RWPE2 (cell line): ENCODE results near the gene IDS.
"Not testable (repeated sequence)": the region's sequence is repeated elsewhere in the genome, so short reads cannot be mapped to it uniquely, and the experiment has no call there.

Experiments used
- ATAC-seq: fragments of 200-7000 bp; cut with Tn5 transposase; 3 replicates; pipeline ENCODE4 v1.9.1; 2021; ENCODE audit warnings: low read depth
- DNase-seq: peaks from one replicate; pipeline ENCODE4 v3.0.0-alpha.2; 2020; ENCODE audit warnings: low spot score
- H3K27ac ChIP-seq: fragments of 450-650 bp; 2 replicates; pipeline ENCODE4 v1.5.1; 2017; ENCODE audit warnings: mild to moderate bottlenecking; ENCODE audit not compliant: poor library complexity, severe bottlenecking
- H3K27me3 ChIP-seq: fragments of 250-450 bp; sonication (Bioruptor Pico); 2 replicates; pipeline ENCODE4 v1.5.1; 2021; ENCODE audit warnings: mild to moderate bottlenecking, moderate library complexity; ENCODE audit not compliant: insufficient read depth, poor library complexity, severe bottlenecking
- H3K36me3 ChIP-seq: fragments of 250-450 bp; sonication (Bioruptor Pico); 2 replicates; pipeline ENCODE4 v1.5.1; 2020; ENCODE audit warnings: low read depth, mild to moderate bottlenecking, moderate library complexity
- H3K4me1 ChIP-seq: fragments of 250-450 bp; sonication (Bioruptor Pico); 2 replicates; pipeline ENCODE4 v1.5.1; 2021; ENCODE audit warnings: mild to moderate bottlenecking, moderate library complexity; ENCODE audit not compliant: insufficient read depth, poor library complexity, severe bottlenecking
- H3K4me3 ChIP-seq: fragments of 250-450 bp; sonication (Bioruptor Pico); 2 replicates; pipeline ENCODE4 v1.5.1; 2021; ENCODE audit warnings: mild to moderate bottlenecking, moderate library complexity; ENCODE audit not compliant: severe bottlenecking
- H3K9me3 ChIP-seq: fragments of 250-450 bp; sonication (Bioruptor Pico); 2 replicates; pipeline ENCODE4 v1.5.1; 2021; ENCODE audit warnings: mild to moderate bottlenecking, moderate library complexity; ENCODE audit not compliant: severe bottlenecking
- TF ChIP-seq, protein P1 (sequence below): fragments of 450-650 bp; IDR thresholded peaks from one replicate; pipeline ENCODE4 v1.5.1; 2017; ENCODE audit warnings: mild to moderate bottlenecking, moderate library complexity; ENCODE audit not compliant: poor library complexity, severe bottlenecking

The IDS gene

GRCh38 chrX:149532868-149533267 lies 27.8 kb upstream of the IDS start:
- H3K36me3 ChIP-seq, H3K9me3 ChIP-seq, ATAC-seq, H3K4me3 ChIP-seq, DNase-seq, H3K27me3 ChIP-seq, H3K4me1 ChIP-seq, H3K27ac ChIP-seq: not testable (repeated sequence)

DNA sequence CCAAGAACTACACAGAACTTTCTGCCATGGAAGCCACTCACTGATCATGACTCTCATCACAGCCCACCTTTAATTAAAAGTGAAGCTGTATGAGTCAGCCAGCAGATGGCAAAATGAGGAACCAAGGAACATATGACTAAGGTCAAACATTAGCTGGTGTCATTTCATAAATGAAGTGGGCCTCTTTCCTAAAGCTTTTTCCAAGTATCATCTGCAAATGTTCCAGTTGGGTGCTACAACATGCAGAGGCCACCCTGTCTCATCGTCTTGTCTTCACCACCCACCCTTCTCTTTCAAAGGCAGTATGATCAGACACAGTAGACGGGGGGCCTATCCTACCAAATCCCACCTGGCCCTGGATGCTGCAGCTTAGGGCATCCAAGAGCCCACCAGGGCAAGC lies 26.5 kb upstream of the IDS start:
- Histone ChIP-seq H3K4me1 (no peaks in the 10 kb centered on the region), H3K4me3 (no peak overlapping the region), H3K27me3 (no peaks in the 10 kb centered on the region), H3K27ac (no peak overlapping the region), H3K36me3 (no peaks in the 10 kb centered on the region), H3K9me3 (no peaks in the 10 kb centered on the region)
- no peak for ATAC-seq
- no peak for DNase-seq
- TF ChIP-seq, protein P1, sequence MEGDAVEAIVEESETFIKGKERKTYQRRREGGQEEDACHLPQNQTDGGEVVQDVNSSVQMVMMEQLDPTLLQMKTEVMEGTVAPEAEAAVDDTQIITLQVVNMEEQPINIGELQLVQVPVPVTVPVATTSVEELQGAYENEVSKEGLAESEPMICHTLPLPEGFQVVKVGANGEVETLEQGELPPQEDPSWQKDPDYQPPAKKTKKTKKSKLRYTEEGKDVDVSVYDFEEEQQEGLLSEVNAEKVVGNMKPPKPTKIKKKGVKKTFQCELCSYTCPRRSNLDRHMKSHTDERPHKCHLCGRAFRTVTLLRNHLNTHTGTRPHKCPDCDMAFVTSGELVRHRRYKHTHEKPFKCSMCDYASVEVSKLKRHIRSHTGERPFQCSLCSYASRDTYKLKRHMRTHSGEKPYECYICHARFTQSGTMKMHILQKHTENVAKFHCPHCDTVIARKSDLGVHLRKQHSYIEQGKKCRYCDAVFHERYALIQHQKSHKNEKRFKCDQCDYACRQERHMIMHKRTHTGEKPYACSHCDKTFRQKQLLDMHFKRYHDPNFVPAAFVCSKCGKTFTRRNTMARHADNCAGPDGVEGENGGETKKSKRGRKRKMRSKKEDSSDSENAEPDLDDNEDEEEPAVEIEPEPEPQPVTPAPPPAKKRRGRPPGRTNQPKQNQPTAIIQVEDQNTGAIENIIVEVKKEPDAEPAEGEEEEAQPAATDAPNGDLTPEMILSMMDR: no peak

- ATAC-seq (no peak), DNase-seq (no peak)
- H3K27me3 ChIP-seq: no peaks in the 10 kb centered on the region
- TF ChIP-seq, protein P1: no peak
- H3K4me1 ChIP-seq: no peaks in the 10 kb centered on the region
- no peak overlapping the region for H3K4me3 ChIP-seq
- no peak overlapping the region for H3K27ac ChIP-seq
- no peaks in the 10 kb centered on the region for H3K9me3 ChIP-seq
- H3K36me3 ChIP-seq: no peaks in the 10 kb centered on the region
Observed at GRCh38 chrX:149528381-149528780, 23.3 kb upstream of the IDS start.

- ATAC-seq (peak; percentile 50; the same call in 2 of the 3 replicates), DNase-seq (no peak)
- no peak overlapping the region for H3K4me3 ChIP-seq
- no peaks in the 10 kb centered on the region for H3K36me3 ChIP-seq
- H3K9me3 ChIP-seq: no peaks in the 10 kb centered on the region
- no peak overlapping the region for H3K27ac ChIP-seq
- no peaks in the 10 kb centered on the region for H3K4me1 ChIP-seq
- H3K27me3 ChIP-seq: no peaks in the 10 kb centered on the region
- TF ChIP-seq, protein P1: peak; percentile 40
Observed at GRCh38 chrX:149527705-149528104, 22.6 kb upstream of the IDS start.

- not testable (repeated sequence) for DNase-seq, H3K9me3 ChIP-seq, H3K36me3 ChIP-seq, H3K4me3 ChIP-seq, H3K4me1 ChIP-seq, ATAC-seq, H3K27ac ChIP-seq, H3K27me3 ChIP-seq
Observed at GRCh38 chrX:149526318-149527033, 21.4 kb upstream of the IDS start.

GRCh38 chrX:149525903-149526302 lies 20.8 kb upstream of the IDS start:
- not testable (repeated sequence) for DNase-seq, H3K4me1 ChIP-seq, H3K27me3 ChIP-seq, H3K36me3 ChIP-seq, ATAC-seq, H3K27ac ChIP-seq, H3K4me3 ChIP-seq, H3K9me3 ChIP-seq

GRCh38 chrX:149525389-149525788 lies 20.3 kb upstream of the IDS start:
- H3K36me3 ChIP-seq, DNase-seq, H3K4me3 ChIP-seq, H3K27ac ChIP-seq, H3K9me3 ChIP-seq, H3K27me3 ChIP-seq, H3K4me1 ChIP-seq: not testable (repeated sequence)
- peak; percentile 92 for ATAC-seq
